Measurements from ENCODE around the gene CPO.

CPO gene

GRCh38 chr2:206993396-206993911, 54.1 kb downstream of the CPO start:
- H3K4me3 ChIP-seq (ENCODE audit: low read length, poor library complexity, severe bottlenecking): no peak overlapping the region
- H3K36me3 ChIP-seq (ENCODE audit: insufficient read depth, low read length): no peaks in the 10 kb centered on the region
- H3F3A ChIP-seq (ENCODE audit: low read depth): peaks cover 4% of the 10 kb centered on the region; the same call in 1 of the 2 replicates
- no peak for TF ChIP-seq EZH2phosphoT487 (IDR thresholded peaks at IDR 0.05; ENCODE audit: borderline replicate concordance)
- no peak for TF ChIP-seq CTCF (conservative IDR thresholded peaks at IDR 0.05; ENCODE audit: low read length)
- H3K9me2 ChIP-seq (replicated peaks; ENCODE audit: low read depth, low read length): no peaks in the 10 kb centered on the region
- no peak overlapping the region for H3K9ac ChIP-seq (ENCODE audit: low read depth, low read length, poor library complexity, severe bottlenecking)
- H3K79me2 ChIP-seq (ENCODE audit: insufficient read depth, low read length): no peaks in the 10 kb centered on the region
- H3K4me1 ChIP-seq (ENCODE audit: insufficient read depth, low read length, poor library complexity, severe bottlenecking): peaks cover 14% of the 10 kb centered on the region
- no peaks in the 10 kb centered on the region for H3K27me3 ChIP-seq (ENCODE audit: insufficient read depth, low read length, poor library complexity, severe bottlenecking)
- no peak overlapping the region for H3K4me2 ChIP-seq (ENCODE audit: low read depth, low read length, poor library complexity, severe bottlenecking)
- peak overlapping the region; percentile 47; the same call in 1 of the 2 replicates for H2AFZ ChIP-seq (ENCODE audit: low read length)
- no peaks in the 10 kb centered on the region for H3K9me3 ChIP-seq (ENCODE audit: insufficient read depth, low read depth, low read length)
- no peaks in the 10 kb centered on the region for H4K20me1 ChIP-seq (ENCODE audit: insufficient read depth, low read length, poor library complexity, severe bottlenecking)

DNA sequence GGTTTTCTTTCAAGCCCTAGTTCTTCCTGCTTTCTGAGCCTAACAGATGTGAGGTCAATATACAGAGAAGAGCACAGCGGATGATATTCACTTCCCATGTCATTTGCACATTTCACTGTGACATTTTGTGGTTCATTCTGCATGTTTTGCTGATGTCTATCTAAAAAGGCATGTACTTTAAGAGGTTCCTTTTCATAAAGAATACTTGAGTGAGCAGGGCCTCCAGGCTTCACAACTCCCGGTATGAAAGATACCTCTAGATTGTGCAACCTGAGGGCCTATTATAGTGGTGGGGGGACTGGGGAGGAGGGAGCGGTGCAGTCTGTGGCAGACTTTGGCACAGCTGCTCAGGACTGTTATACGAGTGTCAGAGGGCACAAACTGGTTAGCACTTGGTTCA, 54.6 kb downstream of the CPO start:
- Histone ChIP-seq H3K4me2 (ENCODE audit: low read depth, low read length, poor library complexity, severe bottlenecking) (no peak overlapping the region), H3K9me3 (ENCODE audit: insufficient read depth, low read depth, low read length) (no peaks in the 10 kb centered on the region), H3K4me3 (ENCODE audit: low read length, poor library complexity, severe bottlenecking) (no peak overlapping the region), H3K4me1 (ENCODE audit: insufficient read depth, low read length, poor library complexity, severe bottlenecking) (peaks cover 14% of the 10 kb centered on the region), H3K27me3 (ENCODE audit: insufficient read depth, low read length, poor library complexity, severe bottlenecking) (no peaks in the 10 kb centered on the region), H4K20me1 (ENCODE audit: insufficient read depth, low read length, poor library complexity, severe bottlenecking) (no peaks in the 10 kb centered on the region), H3K36me3 (ENCODE audit: insufficient read depth, low read length) (no peaks in the 10 kb centered on the region), H3K9ac (ENCODE audit: low read depth, low read length, poor library complexity, severe bottlenecking) (no peak overlapping the region), H3F3A (ENCODE audit: low read depth) (peaks cover 3% of the 10 kb centered on the region; the same call in 1 of the 2 replicates), H3K79me2 (ENCODE audit: insufficient read depth, low read length) (no peaks in the 10 kb centered on the region), H2AFZ (ENCODE audit: low read length) (peak overlapping the region; percentile 47; the same call in 1 of the 2 replicates), H3K9me2 (replicated peaks; ENCODE audit: low read depth, low read length) (no peaks in the 10 kb centered on the region)
- TF ChIP-seq EZH2phosphoT487 (IDR thresholded peaks at IDR 0.05; ENCODE audit: borderline replicate concordance): no peak
- TF ChIP-seq CTCF (conservative IDR thresholded peaks at IDR 0.05; ENCODE audit: low read length): no peak

DNA sequence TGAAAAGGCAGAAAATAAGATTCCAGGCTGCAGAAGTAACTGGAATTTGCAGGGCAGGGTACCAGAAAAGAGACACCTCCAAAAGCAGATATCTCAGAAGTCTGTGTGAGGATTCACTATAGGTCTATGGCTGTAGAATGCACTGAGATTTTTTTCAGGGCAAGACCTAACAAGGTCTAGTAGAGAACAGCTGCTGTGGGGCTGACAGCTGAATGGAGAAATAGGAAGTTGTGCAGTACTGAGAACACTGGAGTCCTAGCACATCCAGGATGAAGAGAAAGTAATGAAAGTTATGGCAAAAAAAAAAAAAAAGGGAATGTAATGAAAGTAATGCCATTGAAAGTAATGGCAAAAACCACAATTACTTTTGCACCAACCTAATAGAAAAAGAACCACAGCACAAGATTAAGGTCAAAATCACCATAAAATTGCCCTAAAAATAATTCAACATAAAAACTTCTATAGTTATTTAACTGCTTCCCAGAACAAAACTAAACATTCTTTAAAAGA, 57.3 kb downstream of the CPO start:
- Histone ChIP-seq H3K4me3 (ENCODE audit: low read length, poor library complexity, severe bottlenecking) (no peak overlapping the region), H3K4me2 (ENCODE audit: low read depth, low read length, poor library complexity, severe bottlenecking) (no peak overlapping the region), H3K9me2 (replicated peaks; ENCODE audit: low read depth, low read length) (no peaks in the 10 kb centered on the region)

More for the DNA sequence above, 57.3 kb downstream of the CPO start:
- Histone ChIP-seq H3F3A (ENCODE audit: low read depth) (no peaks in the 10 kb centered on the region), H2AFZ (ENCODE audit: low read length) (no peak overlapping the region), H3K9ac (ENCODE audit: low read depth, low read length, poor library complexity, severe bottlenecking) (no peak overlapping the region), H3K27me3 (ENCODE audit: insufficient read depth, low read length, poor library complexity, severe bottlenecking) (no peaks in the 10 kb centered on the region), H3K9me3 (ENCODE audit: insufficient read depth, low read depth, low read length) (peaks cover 5% of the 10 kb centered on the region; the same call in 1 of the 2 replicates), H3K79me2 (ENCODE audit: insufficient read depth, low read length) (no peaks in the 10 kb centered on the region), H4K20me1 (ENCODE audit: insufficient read depth, low read length, poor library complexity, severe bottlenecking) (no peaks in the 10 kb centered on the region), H3K36me3 (ENCODE audit: insufficient read depth, low read length) (no peaks in the 10 kb centered on the region), H3K4me1 (ENCODE audit: insufficient read depth, low read length, poor library complexity, severe bottlenecking) (peaks cover 6% of the 10 kb centered on the region)
- TF ChIP-seq CTCF (conservative IDR thresholded peaks at IDR 0.05; ENCODE audit: low read length) (no peak), EZH2phosphoT487 (IDR thresholded peaks at IDR 0.05; ENCODE audit: borderline replicate concordance) (no peak)

Data from Loucy (cell line).